Keratinocyte (primary cell): ENCODE data around the gene SCAP. TPM values are rescaled to one million over a fixed set of nuclear protein-coding genes. Genes with fewer than 3 reads are reported as not detected.

Source experiments
- DNase-seq: peaks from one replicate; pipeline ENCODE4 v3.0.0-alpha.2; 2011; ENCODE audit warnings: low read depth, missing footprints, low spot score
- FAIRE-seq: peaks from 2 replicates; lab custom pipeline; 2011; peaks lifted over from hg19 to GRCh38; lab: Jason Lieb, UNC
- H2AFZ ChIP-seq: 2 replicates; pipeline ENCODE4 v1.6.0; 2012; ENCODE audit warnings: low read length, control low read depth, inconsistent platforms; ENCODE audit not compliant: control insufficient read depth
- H3K27ac ChIP-seq: 2 replicates; pipeline ENCODE4 v1.5.1; 2011; ENCODE audit warnings: low read length; ENCODE audit not compliant: control insufficient read depth, insufficient read depth
- H3K27me3 ChIP-seq: 3 replicates; pipeline ENCODE4 v1.6.0; 2011; ENCODE audit warnings: low read length; ENCODE audit not compliant: control insufficient read depth, insufficient read depth; ENCODE audit errors: extremely low read depth
- H3K36me3 ChIP-seq, 2 experiments: 2 replicates in 1 of 2; 3 replicates in 1 of 2; pipeline ENCODE4 v1.5.1; 2011; ENCODE audit warnings: low read length in 2 of 2, mild to moderate bottlenecking in 1 of 2; ENCODE audit not compliant: control insufficient read depth in 2 of 2, insufficient read depth in 2 of 2; ENCODE audit errors: extremely low read depth in 1 of 2
- H3K4me1 ChIP-seq: 3 replicates; pipeline ENCODE4 v1.5.1; 2011; ENCODE audit warnings: low read length; ENCODE audit not compliant: control insufficient read depth, insufficient read depth; ENCODE audit errors: extremely low read depth
- H3K4me2 ChIP-seq: 3 replicates; pipeline ENCODE4 v1.6.0; 2011; ENCODE audit warnings: low read depth, low read length; ENCODE audit not compliant: control insufficient read depth, insufficient read depth; ENCODE audit errors: extremely low read depth
- H3K4me3 ChIP-seq, 3 experiments: fragments of 200-600 bp in 1 of 3; sonication (generic) in 1 of 3; 2 replicates in 2 of 3; 3 replicates in 1 of 3; pipeline ENCODE4 v1.5.1; 2011 to 2016; ENCODE audit warnings: low read length in 3 of 3, mild to moderate bottlenecking in 3 of 3, control low read depth in 2 of 3, inconsistent platforms in 1 of 3, low read depth in 1 of 3, mixed read lengths in 1 of 3, mixed run types in 1 of 3, moderate library complexity in 1 of 3; ENCODE audit not compliant: control insufficient read depth in 2 of 3, insufficient read depth in 2 of 3; ENCODE audit errors: extremely low read depth in 1 of 3
- H3K79me2 ChIP-seq: 2 replicates; pipeline ENCODE4 v1.6.0; 2012; ENCODE audit warnings: low read length; ENCODE audit not compliant: control insufficient read depth, insufficient read depth
- H3K9ac ChIP-seq: 3 replicates; pipeline ENCODE4 v1.6.0; 2011; ENCODE audit warnings: low read length; ENCODE audit not compliant: control insufficient read depth, insufficient read depth; ENCODE audit errors: extremely low read depth
- H3K9me1 ChIP-seq: 3 replicates; pipeline ENCODE4 v1.6.0; 2011; ENCODE audit warnings: low read length; ENCODE audit not compliant: control insufficient read depth, insufficient read depth; ENCODE audit errors: extremely low read depth
- H3K9me3 ChIP-seq: 2 replicates; pipeline ENCODE4 v1.5.1; 2012; ENCODE audit warnings: low read depth, low read length; ENCODE audit not compliant: control insufficient read depth
- H4K20me1 ChIP-seq: 3 replicates; pipeline ENCODE4 v1.6.0; 2011; ENCODE audit warnings: low read length; ENCODE audit not compliant: control insufficient read depth, insufficient read depth; ENCODE audit errors: extremely low read depth
- EZH2 ChIP-seq: IDR thresholded peaks from one replicate; pipeline ENCODE4 v1.6.1; 2012; ENCODE audit warnings: inconsistent platforms, mild to moderate bottlenecking, low read length, moderate library complexity
- dilution Hi-C: fragments of 300-500 bp; cut with MboI; formaldehyde crosslinking; loops from one replicate; pipeline ENCODE4 v1.7.0; 2020; ENCODE audit warnings: low sequenced_read_pairs; ENCODE audit not compliant: extremely low pct_ligation_motif_present
- polyA plus RNA-seq, 5 experiments: library from polyadenylated mRNA; depleted of rRNA in 3 of 5; stranded (reverse) in 3 of 5; stranded (forward) in 1 of 5; unstranded in 1 of 5; fragments of >200 nt; gene quantifications; 1 replicate in 1 of 5; 2 replicates in 3 of 5; 3 replicates in 1 of 5; pipeline versions ENCODE4 v1.2.1 to v1.2.3, GENCODE V29; 2011 to 2012; ENCODE audit warnings: missing spikeins in 2 of 5, low read depth in 1 of 5, low replicate concordance in 1 of 5
- TF ChIP-seq, protein P1 (sequence below), 3 experiments: IDR thresholded peaks in 1 of 3; conservative IDR thresholded peaks in 1 of 3; optimal IDR thresholded peaks in 1 of 3; 2 replicates in 2 of 3; 3 replicates in 1 of 3; pipeline versions ENCODE3 to v1.5.1; 2011; ENCODE audit warnings: low read length in 3 of 3, mild to moderate bottlenecking in 3 of 3, moderate library complexity in 2 of 3, control low read depth in 1 of 3, inconsistent platforms in 1 of 3; ENCODE audit not compliant: insufficient read depth in 2 of 3; ENCODE audit errors: extremely low read depth in 1 of 3

The SCAP gene
- polyA plus RNA-seq, 1 donor (not counting 4 experiments of a cell fraction or from before 2014, with no cell fraction given), result 17.7 TPM

DNA sequence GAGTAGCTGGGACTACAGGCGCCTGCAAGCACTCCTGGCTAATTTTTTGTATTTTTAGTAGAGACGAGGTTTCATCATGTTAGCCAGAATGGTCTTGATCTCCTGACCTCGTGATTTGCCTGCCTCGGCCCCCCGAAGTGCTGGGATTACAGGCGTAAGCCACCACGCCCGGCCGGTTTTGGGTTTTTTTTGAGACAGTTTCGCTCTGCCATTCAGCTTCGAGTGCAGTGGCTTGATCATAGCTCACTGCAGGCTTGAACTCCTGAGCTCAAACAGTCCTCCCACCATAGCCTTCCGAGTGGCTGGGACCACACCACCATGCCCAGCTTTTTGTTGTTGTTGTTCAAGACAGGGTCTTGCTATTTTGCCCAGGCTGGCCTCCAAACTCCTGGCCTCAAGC is 16.0 kb upstream of the SCAP start:
- Histone ChIP-seq H3K9me1 (no peaks in the 10 kb centered on the region), H3K4me1 (no peaks in the 10 kb centered on the region), H2AFZ (no peak overlapping the region), H3K9me3 (no peaks in the 10 kb centered on the region), H3K9ac (no peak overlapping the region), H3K4me3 (no peak overlapping the region), H3K79me2 (no peaks in the 10 kb centered on the region), H3K27ac (no peak overlapping the region), H3K36me3 (peaks cover 9 to 11% of the 10 kb centered on the region in 2 experiments), H4K20me1 (no peaks in the 10 kb centered on the region), H3K27me3 (no peaks in the 10 kb centered on the region), H3K4me2 (no peak overlapping the region)
- TF ChIP-seq, protein P1, sequence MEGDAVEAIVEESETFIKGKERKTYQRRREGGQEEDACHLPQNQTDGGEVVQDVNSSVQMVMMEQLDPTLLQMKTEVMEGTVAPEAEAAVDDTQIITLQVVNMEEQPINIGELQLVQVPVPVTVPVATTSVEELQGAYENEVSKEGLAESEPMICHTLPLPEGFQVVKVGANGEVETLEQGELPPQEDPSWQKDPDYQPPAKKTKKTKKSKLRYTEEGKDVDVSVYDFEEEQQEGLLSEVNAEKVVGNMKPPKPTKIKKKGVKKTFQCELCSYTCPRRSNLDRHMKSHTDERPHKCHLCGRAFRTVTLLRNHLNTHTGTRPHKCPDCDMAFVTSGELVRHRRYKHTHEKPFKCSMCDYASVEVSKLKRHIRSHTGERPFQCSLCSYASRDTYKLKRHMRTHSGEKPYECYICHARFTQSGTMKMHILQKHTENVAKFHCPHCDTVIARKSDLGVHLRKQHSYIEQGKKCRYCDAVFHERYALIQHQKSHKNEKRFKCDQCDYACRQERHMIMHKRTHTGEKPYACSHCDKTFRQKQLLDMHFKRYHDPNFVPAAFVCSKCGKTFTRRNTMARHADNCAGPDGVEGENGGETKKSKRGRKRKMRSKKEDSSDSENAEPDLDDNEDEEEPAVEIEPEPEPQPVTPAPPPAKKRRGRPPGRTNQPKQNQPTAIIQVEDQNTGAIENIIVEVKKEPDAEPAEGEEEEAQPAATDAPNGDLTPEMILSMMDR (optimal IDR thresholded peaks at IDR 0.05 in 1 of 3, IDR thresholded peaks at IDR 0.05 in 1 of 3, conservative IDR thresholded peaks at IDR 0.05 in 1 of 3; ENCODE audit: extremely low read depth in 1 of 3, insufficient read depth in 2 of 3, low read length in 3 of 3), result no peak
- no peak for TF ChIP-seq EZH2
- FAIRE-seq, result no peak
- dilution Hi-C loops, result no loop called here
- DNase-seq, result no peak

DNA sequence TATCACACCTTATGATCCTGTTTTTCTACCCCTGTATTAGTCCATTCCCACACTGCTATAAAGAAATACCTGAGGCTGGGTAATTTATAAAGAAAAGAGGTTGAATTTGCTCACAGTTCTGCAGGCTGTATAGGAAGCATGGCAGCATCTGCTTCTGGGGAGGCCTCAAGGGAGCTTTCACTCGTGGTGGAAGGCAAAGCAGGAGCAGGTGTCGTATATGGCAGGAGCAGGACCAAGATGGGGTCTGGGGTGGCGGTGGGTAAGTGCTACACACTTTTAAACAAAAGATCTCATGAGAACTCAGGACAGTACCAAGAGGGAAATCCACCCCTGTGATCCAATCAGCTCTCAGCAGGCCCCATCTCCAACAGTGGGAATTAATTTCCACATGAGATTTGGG is 15.4 kb upstream of the SCAP start:
- Histone ChIP-seq H3K4me3 (no peak overlapping the region), H3K9me1 (no peaks in the 10 kb centered on the region), H3K27me3 (no peaks in the 10 kb centered on the region), H3K9ac (no peak overlapping the region), H2AFZ (no peak overlapping the region), H3K27ac (no peak overlapping the region), H3K79me2 (no peaks in the 10 kb centered on the region), H3K4me1 (no peaks in the 10 kb centered on the region), H3K36me3 (peaks cover 9 to 11% of the 10 kb centered on the region in 2 experiments), H4K20me1 (no peaks in the 10 kb centered on the region), H3K4me2 (no peak overlapping the region), H3K9me3 (no peaks in the 10 kb centered on the region)
- FAIRE-seq (no peak), DNase-seq (no peak)
- TF ChIP-seq, protein P1 (optimal IDR thresholded peaks at IDR 0.05 in 1 of 3, IDR thresholded peaks at IDR 0.05 in 1 of 3, conservative IDR thresholded peaks at IDR 0.05 in 1 of 3; ENCODE audit: extremely low read depth in 1 of 3, insufficient read depth in 2 of 3, low read length in 3 of 3), result no peak
- no peak for TF ChIP-seq EZH2
- dilution Hi-C loops, result no loop called here
